ENCODE data around the gene CDH23.
A peak's percentile ranks its signal among the peaks of the same experiment; 100 is the strongest.

The CDH23 gene

GRCh38 chr10:71695502-71696476 lies 299.1 kb downstream of the CDH23 start:
- TF ChIP-seq, protein P1, sequence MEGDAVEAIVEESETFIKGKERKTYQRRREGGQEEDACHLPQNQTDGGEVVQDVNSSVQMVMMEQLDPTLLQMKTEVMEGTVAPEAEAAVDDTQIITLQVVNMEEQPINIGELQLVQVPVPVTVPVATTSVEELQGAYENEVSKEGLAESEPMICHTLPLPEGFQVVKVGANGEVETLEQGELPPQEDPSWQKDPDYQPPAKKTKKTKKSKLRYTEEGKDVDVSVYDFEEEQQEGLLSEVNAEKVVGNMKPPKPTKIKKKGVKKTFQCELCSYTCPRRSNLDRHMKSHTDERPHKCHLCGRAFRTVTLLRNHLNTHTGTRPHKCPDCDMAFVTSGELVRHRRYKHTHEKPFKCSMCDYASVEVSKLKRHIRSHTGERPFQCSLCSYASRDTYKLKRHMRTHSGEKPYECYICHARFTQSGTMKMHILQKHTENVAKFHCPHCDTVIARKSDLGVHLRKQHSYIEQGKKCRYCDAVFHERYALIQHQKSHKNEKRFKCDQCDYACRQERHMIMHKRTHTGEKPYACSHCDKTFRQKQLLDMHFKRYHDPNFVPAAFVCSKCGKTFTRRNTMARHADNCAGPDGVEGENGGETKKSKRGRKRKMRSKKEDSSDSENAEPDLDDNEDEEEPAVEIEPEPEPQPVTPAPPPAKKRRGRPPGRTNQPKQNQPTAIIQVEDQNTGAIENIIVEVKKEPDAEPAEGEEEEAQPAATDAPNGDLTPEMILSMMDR (IDR thresholded peaks at IDR 0.05) = no peak
- no peak for TF ChIP-seq ZFX (IDR thresholded peaks at IDR 0.05; ENCODE audit: borderline replicate concordance)
- H3K27ac ChIP-seq = no peak overlapping the region

GRCh38 chr10:71696628-71697326 lies 300.1 kb downstream of the CDH23 start:
- TF ChIP-seq, protein P1 (IDR thresholded peaks at IDR 0.05) = peak; percentile 98
- no peak for TF ChIP-seq ZFX (IDR thresholded peaks at IDR 0.05; ENCODE audit: borderline replicate concordance)
- H3K27ac ChIP-seq = no peak overlapping the region

DNA sequence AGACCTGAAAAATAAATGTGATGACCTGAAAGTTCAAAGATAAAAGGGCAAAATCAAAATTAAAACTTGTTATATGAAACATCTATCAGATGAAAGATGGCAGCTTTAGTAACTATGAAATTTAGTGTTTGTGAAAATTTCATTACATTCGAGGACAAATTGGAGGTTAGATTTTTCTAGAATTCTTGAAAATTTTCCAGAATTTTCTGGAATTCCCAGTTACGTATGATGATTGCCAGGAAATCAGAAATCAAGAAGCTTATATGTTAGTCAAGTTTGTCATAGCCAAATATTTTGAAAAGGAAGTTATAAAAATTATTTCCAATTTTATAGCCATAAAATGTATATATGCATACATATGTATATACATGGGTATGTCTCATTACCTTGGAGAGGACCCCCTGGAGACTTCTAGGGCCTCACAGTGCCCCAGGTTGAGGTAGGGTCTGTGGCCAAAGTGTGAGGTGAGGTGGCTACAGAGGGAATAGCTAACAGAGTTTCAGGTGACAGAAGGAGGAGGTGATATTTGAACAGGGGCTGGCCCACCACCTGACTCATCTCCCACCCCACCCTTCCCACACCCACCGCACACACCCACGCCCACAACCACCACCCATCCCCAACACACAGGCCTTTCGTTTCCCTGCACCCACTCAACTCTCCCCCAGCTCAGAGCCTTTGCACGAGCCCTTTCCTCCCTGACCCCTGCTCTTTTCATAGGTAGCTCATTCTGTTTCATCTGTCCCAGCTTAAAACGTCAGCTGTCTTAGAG lies 301.4 kb downstream of the CDH23 start:
- H3K27ac ChIP-seq = no peak overlapping the region
- TF ChIP-seq, protein P1 (IDR thresholded peaks at IDR 0.05) = no peak
- no peak for TF ChIP-seq ZFX (IDR thresholded peaks at IDR 0.05; ENCODE audit: borderline replicate concordance)

DNA sequence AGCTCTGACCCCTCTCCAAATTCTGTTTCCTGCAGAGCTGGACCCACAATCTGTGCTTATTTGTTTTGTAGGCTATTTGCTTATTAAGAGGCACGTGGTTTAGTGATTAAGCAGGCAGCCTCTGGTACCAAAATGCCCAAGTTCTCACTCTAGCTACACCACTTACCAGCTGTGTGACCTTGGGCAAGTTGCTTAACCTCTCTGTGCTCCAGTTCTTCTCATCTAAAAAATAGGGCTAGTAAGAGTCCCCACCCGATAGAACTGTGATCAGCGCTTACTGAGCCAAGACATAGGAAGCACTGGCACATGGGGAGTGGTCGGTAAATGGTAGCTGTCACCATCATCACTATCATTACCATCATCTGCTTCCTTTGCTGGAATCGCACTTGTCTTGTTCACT lies 302.0 kb downstream of the CDH23 start:
- no peak for TF ChIP-seq ZFX (IDR thresholded peaks at IDR 0.05; ENCODE audit: borderline replicate concordance)
- TF ChIP-seq, protein P1 (IDR thresholded peaks at IDR 0.05) = no peak
- no peak overlapping the region for H3K27ac ChIP-seq

- TF ChIP-seq ZFX (IDR thresholded peaks at IDR 0.05; ENCODE audit: borderline replicate concordance) = no peak
- TF ChIP-seq, protein P1 (IDR thresholded peaks at IDR 0.05) = no peak
- H3K27ac ChIP-seq = no peak overlapping the region
Measured at GRCh38 chr10:71700731-71701368, 304.1 kb downstream of the CDH23 start.

GRCh38 chr10:71701496-71702132 lies 304.9 kb downstream of the CDH23 start:
- H3K27ac ChIP-seq = no peak overlapping the region
- no peak for TF ChIP-seq ZFX (IDR thresholded peaks at IDR 0.05; ENCODE audit: borderline replicate concordance)
- TF ChIP-seq, protein P1 (IDR thresholded peaks at IDR 0.05) = no peak

Measured in 22Rv1 (cell line).